ENCODE results near the gene PANK2.
"Not testable (repeated sequence)": the region's sequence is repeated elsewhere in the genome, so short reads cannot be mapped to it uniquely, and the experiment has no call there.

Gene PANK2

DNA sequence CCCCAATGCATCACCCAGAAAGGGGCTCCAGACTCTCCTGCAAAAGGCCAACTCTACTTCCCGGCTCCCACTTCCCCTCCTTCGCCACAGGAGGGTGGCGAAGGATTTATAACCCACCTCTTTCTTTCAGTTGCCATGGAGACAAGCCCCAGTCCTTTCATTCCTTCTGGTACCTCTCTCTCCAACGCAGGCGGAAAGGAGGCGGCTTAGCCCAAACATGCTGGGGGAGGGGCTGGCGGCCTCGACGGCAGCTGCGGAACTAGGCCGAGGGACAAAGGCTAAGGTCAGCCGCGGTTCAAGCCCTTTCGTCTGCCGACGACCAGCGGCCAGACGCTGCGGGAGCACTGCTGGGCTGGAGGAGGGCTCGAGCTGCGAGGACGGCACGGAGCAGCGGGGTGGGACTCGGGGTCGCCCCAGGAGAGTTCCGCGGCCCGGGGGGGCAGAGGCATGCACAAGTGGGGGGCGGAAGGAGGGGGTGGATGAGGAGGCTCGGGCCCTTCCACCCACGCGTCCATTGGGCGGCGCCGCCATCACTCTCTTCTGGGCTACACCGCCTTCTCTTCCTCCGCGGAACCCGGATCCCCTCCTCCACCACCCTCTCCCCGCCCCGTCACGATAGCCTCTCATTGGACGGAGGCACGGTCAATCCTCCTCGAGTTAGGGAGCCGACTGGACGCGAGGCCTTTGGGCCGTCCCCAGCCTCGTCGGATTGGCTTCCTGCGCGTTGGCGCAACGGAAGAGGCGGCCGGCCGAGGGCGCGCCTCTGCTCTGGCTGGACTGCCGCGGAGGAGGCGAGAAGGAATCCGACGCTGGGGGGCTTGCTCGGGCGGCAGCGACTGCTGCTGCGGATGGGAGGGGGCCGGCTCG, at the start of gene PANK2:
Gene PANK2 (plus strand): TSS at position 766 of the 867 bp plus-strand sequence.
- intact Hi-C loops (cut with DNase I), result loop anchor here (1.0 to 5.0 kb wide), 2 partner anchors 43 to 196 kb away; no protein-coding TSS in a partner anchor
- DNase-seq, result peak; percentile 98 to 100 (median 99)

DNA sequence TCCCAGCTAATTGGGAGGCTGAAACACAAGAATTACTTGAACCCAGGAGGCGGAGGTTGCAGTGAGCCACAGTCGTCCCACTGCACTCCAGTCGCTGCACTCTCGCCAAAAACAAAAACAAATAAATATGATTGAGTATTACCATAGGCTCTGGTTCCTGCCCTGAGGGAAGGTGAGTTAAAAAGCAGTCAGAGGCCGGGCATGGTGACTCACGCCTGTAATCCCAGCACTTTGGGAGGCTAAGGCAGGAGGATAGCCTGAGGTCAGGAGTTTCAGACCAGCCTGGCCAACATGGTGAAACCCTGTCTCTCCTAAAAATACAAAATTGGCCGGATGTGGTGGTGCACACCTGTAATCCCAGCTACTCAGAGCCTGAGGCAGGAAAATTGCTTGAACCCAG, 49.0 kb upstream of the PANK2 start:
- peak in 1 of 10 donors; percentile 18 for DNase-seq
- intact Hi-C loops (cut with DNase I), result not testable (repeated sequence)

DNA sequence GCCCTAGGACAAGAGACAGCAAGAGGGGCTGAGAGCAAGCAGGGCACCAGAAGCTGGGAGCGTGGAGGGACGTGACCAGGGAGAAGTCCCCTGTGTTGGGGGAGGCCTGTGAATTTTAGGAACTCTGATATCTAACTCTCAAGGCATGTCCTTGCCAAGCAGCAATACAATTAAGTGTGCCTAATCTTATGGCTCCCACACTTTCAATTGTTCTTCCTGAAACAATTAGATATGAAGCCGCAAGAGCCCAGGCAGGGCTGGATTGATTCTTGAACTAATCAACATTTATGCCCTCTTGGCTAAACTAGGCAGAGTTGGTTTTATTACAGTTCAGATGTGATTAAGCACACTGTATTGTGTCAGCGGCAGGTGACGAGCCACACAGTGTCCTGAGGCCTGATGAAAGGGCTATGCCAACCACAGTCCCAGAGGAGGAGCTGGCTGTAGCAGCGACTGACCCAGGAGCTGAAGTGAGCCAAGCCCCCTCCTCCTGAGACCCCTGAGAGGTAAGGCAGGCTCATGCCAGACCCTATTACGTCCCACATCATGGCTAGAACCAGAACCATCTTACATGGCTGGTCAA, 46.7 kb upstream of the PANK2 start:
- peak in 2 of 10 donors; percentile 7 to 16 for DNase-seq
- intact Hi-C loops (cut with DNase I), result no loop called here

DNA sequence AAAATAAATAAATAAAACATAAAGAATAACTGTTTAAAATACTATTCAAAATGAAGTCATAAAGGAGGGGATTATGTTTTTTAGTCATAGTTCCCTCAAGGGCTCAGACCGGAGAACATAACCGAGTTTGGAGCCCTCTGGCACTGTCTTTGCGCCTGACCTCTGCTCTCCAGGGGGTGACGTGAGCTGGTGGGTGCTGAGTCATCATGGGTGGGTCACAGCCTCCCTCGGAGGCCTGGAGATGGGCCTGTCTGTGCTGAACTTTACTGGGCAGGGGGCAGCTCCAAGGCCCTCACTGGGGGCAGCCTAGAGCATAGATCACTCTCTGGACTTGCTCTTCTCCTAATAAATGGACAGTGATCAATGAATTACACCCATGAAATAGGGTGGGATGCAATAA, 45.7 kb upstream of the PANK2 start:
- intact Hi-C loops (cut with DNase I), result no loop called here
- DNase-seq, result peak in 1 of 10 donors; percentile 52

DNA sequence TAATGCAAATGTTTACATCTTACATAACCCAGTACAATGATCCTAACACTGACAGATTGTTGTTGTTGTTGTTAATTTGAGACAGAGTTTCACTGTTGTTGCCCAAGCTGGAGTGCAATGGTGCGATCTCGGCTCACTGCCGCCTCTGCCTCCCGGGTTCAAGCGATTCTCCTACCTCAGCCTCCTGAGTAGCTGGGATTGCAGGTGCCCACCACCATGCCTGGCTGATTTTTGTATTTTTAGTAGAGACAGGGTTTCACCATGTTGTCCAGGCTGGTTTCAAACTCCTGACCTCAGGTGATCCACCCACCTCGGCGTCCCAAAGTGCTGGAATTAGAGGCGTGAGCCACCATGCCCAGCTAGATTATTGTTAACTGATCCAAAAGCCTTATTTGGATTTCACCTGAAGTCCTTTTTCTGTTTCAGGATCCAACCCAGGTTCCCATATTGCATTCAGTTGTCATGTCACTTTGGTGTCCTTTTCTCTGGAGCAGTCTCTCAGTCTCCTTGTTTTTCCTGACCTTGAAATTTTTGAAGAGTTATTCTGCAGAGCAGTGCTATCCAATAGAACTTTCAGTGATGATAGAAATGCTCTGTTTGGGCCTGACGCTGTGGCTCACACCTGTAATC, 45.1 kb upstream of the PANK2 start:
- intact Hi-C loops (cut with DNase I), result not testable (repeated sequence)
- DNase-seq, result peak in 1 of 10 donors; percentile 0

DNA sequence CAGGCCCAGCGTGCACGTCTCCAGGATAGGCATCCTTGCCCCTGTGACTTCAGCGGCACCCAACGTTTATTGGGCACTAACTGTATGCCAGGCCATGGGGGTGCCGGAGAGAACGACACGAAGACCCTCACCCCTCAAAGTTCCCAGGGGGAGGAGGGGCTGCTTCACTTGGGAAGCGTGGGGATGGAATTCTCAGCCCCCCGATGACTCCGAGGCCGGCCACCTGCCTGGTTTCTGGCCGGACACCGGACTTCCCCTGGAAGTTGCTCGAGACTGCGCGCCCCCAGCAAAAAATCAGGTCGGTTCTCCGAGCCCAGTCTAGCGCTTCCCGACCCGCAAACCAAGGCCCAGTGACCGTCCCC, 42.8 kb upstream of the PANK2 start:
- DNase-seq, result peak in 1 of 10 donors; percentile 35
- intact Hi-C loops (cut with DNase I), result loop anchor here (2.0 kb wide), 1 partner anchor 60 kb away; the partner anchor contains the start of gene CENPB

DNA sequence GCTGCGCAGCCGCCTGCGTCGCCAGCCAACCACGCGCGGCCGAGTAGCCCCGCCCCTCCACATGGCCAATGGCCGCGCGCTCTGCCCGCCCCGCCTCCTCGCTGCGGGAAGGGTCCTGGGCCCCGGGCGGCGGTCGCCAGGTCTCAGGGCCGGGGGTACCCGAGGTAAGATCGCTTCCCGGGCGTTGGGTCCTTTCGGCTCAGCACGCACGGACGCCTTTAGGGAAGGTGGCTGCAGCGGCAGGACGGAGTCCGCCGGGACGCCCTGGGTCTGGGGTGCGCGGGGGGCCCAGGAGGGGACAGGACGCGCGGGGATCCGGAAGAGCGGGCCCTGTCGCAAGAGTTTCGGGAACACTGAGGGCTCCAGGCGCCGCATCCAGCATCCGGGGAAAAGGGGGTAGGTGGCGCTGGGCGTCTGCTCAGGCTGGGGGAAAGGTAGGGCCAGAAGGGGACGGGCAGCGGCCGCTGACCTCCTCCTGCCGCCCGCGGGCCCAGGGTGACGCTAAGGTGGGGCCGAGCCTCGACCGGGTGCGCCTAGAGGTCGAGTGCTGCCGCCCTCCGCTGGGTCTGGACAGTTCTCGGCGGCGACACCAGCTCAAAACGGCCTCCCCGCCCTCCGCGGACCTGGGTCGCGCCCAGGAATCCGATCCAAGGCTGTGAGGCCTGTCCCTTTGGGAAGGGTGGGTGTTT, 42.3 kb upstream of the PANK2 start, which contains the start of gene MAVS:
Gene MAVS (plus strand): TSS at position 95 of the 689 bp plus-strand sequence. CDS start 7,791 bp downstream, outside the sequence.
- peak; percentile 82 to 99 (median 89) for DNase-seq

DNA sequence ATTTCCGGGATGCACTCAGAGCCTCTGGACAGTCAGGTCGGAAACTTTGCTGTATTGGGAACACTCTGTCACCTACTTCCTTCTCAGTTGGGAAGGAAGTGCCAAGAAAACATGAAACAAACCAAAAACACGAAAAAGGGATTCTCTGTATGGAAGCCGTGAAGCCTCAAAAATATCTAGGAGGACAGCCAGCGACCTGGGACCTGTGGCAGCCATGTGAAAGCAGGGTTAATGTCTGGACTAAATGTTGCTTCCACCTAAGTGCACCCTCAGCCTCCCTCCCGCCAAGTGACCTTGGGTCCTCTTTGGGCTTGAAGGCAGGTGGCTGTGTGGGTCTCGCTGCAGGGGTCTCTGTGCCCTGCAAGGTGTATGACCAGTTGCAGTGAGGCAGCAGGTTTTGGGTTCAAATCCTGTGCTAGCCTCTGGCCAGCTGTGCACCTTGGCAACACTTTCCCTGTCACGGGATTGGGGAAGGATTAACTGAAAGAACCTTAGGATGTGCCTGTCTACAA, 41.7 kb upstream of the PANK2 start:
- DNase-seq, result peak in 1 of 10 donors; percentile 58
- intact Hi-C loops (cut with DNase I), result loop anchor here (2.0 kb wide), 1 partner anchor 61 kb away; the partner anchor contains the start of gene CENPB

More for the DNA sequence above, 42.3 kb upstream of the PANK2 start, which contains the start of gene MAVS:
- intact Hi-C loops (cut with DNase I), result loop anchor here (2.0 kb wide), 1 partner anchor 60 kb away; the partner anchor contains the start of gene CENPB

DNA sequence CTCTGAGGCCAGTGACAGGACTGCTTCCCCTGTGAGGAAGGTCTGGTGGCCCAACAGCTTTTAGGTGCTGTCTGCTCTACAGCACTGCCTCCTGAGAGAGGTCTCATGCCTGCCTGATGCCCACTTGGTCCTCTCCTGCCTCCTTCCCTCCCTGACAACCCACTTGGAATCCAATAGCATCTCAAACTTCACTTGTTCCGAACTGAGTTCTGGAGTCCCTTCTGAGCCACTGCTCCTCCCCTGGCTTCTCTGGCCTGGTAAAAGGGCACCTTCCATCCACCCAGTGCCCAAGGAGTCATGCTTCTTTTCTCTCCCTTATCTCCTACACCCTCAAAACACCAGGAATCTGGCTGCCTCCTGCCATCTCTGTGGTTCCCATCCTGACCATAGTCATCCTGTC, 40.6 kb upstream of the PANK2 start:
- intact Hi-C loops (cut with DNase I), result no loop called here
- peak in 1 of 10 donors; percentile 0 for DNase-seq

DNA sequence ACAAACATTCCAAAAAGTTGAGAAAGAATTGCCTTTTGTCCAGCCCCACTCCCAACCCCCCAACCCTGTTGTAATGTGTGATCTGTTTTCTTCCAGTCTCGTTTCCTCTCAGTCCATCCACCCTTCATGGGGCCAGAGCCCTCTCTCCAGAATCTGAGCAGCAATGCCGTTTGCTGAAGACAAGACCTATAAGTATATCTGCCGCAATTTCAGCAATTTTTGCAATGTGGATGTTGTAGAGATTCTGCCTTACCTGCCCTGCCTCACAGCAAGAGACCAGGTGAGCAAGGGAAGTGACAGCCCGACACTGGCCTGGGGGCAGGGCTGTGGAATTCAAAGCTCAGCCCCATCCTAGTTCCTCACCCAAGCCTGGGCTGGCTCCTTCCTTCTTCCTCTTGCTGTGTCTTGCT, 34.7 kb upstream of the PANK2 start:
- DNase-seq, result peak in 1 of 10 donors; percentile 0
- intact Hi-C loops (cut with DNase I), result no loop called here

DNA sequence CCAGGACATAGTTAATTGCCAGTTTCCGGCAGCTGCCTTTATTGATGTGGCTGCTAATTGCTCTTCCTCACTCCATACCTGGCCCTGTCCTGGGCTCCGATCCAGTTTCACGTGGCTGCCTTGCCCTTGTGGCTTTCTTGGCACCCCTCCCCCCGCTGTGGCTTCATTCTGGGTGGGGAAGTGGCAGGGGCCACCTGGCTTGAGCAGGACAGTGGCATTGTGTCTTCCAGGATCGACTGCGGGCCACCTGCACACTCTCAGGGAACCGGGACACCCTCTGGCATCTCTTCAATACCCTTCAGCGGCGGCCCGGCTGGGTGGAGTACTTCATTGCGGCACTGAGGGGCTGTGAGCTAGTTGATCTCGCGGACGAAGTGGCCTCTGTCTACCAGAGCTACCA, 31.8 kb upstream of the PANK2 start:
- intact Hi-C loops (cut with DNase I), result no loop called here
- peak in 2 of 10 donors; percentile 48 to 52 for DNase-seq

DNA sequence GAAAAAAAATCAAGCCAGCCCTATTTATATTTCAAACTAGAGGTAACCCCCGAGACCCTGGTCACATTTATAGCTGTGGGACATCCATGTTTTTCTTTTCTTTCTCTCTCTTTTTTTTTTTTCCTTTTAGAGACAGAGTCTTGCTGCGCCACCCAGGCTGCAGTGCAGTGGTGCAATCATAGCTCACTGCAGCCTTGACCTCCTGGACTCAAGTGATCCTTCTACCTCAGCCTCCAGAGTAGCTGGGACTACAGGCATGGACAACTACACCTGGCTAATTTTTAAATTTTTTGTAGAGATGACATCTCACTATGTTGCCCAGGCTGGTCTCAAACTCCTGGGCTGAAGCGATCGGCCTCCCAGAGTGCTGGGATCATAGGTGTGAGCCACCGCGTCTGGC, 30.5 kb upstream of the PANK2 start:
- no peak for DNase-seq
- intact Hi-C loops (cut with DNase I), result no loop called here

DNA sequence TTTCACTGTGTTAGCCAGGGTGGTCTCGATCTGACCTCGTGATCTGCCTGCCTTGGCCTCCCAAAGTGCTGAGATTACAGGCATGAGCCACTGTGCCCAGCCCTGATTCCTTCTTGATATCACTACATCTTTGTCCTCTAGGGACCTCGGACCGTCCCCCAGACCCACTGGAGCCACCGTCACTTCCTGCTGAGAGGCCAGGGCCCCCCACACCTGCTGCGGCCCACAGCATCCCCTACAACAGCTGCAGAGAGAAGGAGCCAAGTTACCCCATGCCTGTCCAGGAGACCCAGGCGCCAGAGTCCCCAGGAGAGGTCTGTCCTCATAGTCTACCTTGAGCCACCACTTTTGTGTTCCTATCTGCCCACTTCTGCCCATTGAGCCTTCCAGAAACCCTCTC, 28.0 kb upstream of the PANK2 start:
- peak in 1 of 10 donors; percentile 6 for DNase-seq
- intact Hi-C loops (cut with DNase I), result no loop called here

DNA sequence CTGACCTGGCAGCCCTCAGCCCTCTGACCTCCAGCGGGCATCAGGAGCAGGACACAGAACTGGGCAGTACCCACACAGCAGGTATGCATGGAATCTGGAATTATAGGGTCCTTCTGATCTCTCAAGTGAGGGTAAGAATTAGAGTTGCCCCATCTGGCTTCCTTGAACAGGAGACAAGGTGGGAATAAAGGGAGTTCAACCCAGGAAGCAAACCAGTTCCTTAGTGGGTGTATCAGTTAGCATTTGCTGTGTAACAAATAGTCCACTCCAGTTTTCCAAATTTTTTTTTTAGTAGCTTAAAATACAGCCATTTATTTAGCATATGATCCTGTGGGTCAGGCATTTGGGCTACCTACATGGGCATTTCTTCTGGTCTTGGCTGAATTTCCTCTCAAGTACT, 26.9 kb upstream of the PANK2 start:
- DNase-seq, result no peak
- intact Hi-C loops (cut with DNase I), result no loop called here

DNA sequence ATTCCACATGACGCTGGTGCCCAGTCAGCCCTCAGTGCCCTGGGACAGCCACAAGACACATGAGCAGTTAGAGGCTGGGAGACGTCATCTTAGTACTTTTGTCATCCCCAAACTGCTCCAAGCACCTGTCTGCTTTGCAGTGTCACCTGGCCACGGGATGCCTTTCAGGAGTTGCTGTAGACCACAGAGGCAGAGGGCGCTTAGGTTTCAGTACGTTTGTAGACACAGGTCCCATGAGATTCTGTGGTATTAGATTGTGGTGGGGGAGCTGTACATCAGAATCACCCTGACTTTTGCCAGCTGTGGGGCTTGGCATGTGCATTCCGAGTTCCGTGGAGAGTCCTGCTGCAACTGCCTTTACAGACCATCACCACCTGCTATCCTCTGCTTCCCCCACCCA, 25.9 kb upstream of the PANK2 start:
- DNase-seq, result no peak
- intact Hi-C loops (cut with DNase I), result no loop called here

DNA sequence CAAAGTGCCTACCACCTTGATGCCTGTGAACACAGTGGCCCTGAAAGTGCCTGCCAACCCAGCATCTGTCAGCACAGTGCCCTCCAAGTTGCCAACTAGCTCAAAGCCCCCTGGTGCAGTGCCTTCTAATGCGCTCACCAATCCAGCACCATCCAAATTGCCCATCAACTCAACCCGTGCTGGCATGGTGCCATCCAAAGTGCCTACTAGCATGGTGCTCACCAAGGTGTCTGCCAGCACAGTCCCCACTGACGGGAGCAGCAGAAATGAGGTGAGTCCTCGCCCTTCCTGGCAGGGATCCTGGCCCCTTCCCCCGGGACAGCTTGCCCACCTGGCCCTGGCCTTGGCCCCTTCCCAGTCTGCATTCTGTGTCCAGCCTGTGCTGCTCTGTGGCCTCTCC, 24.7 kb upstream of the PANK2 start:
- intact Hi-C loops (cut with DNase I), result no loop called here
- DNase-seq, result no peak

DNA sequence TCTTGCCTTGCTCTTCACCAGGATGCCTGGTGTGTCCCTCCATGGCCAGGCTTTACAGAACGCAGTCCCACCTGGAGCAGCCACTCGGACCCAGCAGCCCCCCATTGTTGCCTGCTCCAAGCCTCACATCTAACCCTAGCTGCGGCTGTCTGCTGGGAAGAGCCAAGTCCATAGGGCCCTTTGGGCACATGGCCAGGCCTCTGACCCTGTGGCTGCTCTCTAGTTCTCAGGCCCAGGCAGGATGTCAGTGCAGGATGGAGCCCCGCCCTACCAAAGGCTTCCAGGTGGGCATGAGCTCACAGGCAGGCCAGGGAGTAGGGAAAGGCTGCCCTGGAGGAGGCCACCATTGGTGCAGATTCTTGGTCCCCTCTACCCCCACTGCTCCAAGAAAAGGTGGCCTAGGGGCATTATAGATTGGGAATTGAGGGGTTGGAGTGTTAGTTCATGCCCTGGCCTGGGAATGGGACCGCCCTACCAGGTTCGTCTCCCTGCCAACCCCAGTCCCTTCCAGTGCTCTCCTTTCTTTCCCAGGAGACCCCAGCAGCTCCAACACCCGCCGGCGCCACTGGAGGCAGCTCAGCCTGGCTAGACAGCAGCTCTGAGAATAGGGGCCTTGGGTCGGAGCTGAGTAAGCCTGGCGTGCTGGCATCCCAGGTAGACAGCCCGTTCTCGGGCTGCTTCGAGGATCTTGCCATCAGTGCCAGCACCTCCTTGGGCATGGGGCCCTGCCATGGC, 23.9 kb upstream of the PANK2 start:
- DNase-seq, result no peak
- intact Hi-C loops (cut with DNase I), result no loop called here

DNA sequence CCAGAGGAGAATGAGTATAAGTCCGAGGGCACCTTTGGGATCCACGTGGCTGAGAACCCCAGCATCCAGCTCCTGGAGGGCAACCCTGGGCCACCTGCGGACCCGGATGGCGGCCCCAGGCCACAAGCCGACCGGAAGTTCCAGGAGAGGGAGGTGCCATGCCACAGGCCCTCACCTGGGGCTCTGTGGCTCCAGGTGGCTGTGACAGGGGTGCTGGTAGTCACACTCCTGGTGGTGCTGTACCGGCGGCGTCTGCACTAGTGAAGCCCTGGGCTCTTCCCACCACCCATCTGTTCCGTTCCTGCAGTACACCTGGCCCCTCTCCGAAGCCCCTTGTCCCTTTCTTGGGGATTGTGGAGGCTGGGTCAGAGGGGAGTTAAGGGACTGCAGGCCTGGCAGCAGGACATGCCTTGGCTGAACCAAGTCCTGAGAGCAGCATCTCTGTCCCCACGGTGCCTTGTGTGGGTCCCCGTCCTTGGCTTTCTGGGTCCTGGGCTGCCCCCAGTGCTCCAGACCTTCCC, 23.2 kb upstream of the PANK2 start:
- DNase-seq, result no peak

DNA sequence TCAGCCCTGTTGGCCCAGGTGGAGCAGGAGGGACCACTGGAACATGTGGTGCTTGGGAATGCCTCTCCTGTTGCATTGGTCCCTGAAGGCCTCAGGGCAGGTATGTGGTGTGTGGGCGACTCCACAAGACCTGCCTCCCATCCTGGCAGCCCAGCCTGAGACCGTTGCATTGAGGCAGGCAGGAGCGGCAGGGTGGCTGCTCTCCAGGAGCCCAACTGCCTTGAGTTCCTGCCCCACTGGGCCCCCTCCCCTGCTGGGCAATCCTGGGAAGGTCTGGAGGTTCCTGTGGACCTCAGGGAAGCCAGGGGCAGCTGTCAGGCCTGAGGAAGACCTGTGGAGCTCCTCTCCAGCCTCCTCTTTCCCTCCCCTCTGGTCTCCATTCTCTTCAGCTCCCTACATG, 22.7 kb upstream of the PANK2 start:
- intact Hi-C loops (cut with DNase I), result no loop called here
- peak in 1 of 10 donors; percentile 73 for DNase-seq

More for the DNA sequence above, 23.2 kb upstream of the PANK2 start:
- intact Hi-C loops (cut with DNase I), result no loop called here

All from posterior cingulate gyrus (tissue), 11 donors.